Measurements from ENCODE around the gene KCNE4.

KCNE4 gene

GRCh38 chr2:223084873-223085272, 32.9 kb downstream of the KCNE4 start:
- peak; percentile 46 for DNase-seq (ENCODE audit: low spot score)

- DNase-seq (ENCODE audit: low spot score): peak; percentile 45
These were observed 34.5 kb downstream of the KCNE4 start for GRCh38 chr2:223086370-223086981.

- DNase-seq (ENCODE audit: low spot score): no peak
These were observed 35.5 kb downstream of the KCNE4 start for GRCh38 chr2:223087466-223087865.

GRCh38 chr2:223088866-223089265, 36.9 kb downstream of the KCNE4 start:
- DNase-seq (ENCODE audit: low spot score): no peak

GRCh38 chr2:223090039-223090438, 38.0 kb downstream of the KCNE4 start:
- no peak for DNase-seq (ENCODE audit: low spot score)

- peak; percentile 25 for DNase-seq (ENCODE audit: low spot score)
These were observed 38.7 kb downstream of the KCNE4 start for GRCh38 chr2:223090540-223091235.

GRCh38 chr2:223092667-223093066, 40.7 kb downstream of the KCNE4 start:
- no peak for DNase-seq (ENCODE audit: low spot score)

GRCh38 chr2:223093436-223094241, 41.6 kb downstream of the KCNE4 start:
- DNase-seq (ENCODE audit: low spot score): no peak

GRCh38 chr2:223095207-223095606, 43.2 kb downstream of the KCNE4 start:
- DNase-seq (ENCODE audit: low spot score): no peak

GRCh38 chr2:223096235-223096970, 44.4 kb downstream of the KCNE4 start:
- no peak for DNase-seq (ENCODE audit: low spot score)

- DNase-seq (ENCODE audit: low spot score): no peak
These were observed 45.9 kb downstream of the KCNE4 start for GRCh38 chr2:223097888-223098383.

GRCh38 chr2:223099561-223099960, 47.6 kb downstream of the KCNE4 start:
- DNase-seq (ENCODE audit: low spot score): no peak

GRCh38 chr2:223100061-223100511, 48.1 kb downstream of the KCNE4 start:
- DNase-seq (ENCODE audit: low spot score): no peak

GRCh38 chr2:223101340-223102039, 49.5 kb downstream of the KCNE4 start:
- peak; percentile 72 for DNase-seq (ENCODE audit: low spot score)

- DNase-seq (ENCODE audit: low spot score): no peak
These were observed 50.0 kb downstream of the KCNE4 start for GRCh38 chr2:223102040-223102400.

GRCh38 chr2:223102450-223102849, 50.5 kb downstream of the KCNE4 start:
- DNase-seq (ENCODE audit: low spot score): no peak

- DNase-seq (ENCODE audit: low spot score): no peak
These were observed 52.5 kb downstream of the KCNE4 start for GRCh38 chr2:223104336-223105132.
